ENCODE results near the gene CENPX. TPM values are rescaled to one million over a fixed set of nuclear protein-coding genes. Genes with fewer than 3 reads are reported as not detected.

Gene CENPX
- total RNA-seq, 1 experiment from 2014 or later = 116 TPM

DNA sequence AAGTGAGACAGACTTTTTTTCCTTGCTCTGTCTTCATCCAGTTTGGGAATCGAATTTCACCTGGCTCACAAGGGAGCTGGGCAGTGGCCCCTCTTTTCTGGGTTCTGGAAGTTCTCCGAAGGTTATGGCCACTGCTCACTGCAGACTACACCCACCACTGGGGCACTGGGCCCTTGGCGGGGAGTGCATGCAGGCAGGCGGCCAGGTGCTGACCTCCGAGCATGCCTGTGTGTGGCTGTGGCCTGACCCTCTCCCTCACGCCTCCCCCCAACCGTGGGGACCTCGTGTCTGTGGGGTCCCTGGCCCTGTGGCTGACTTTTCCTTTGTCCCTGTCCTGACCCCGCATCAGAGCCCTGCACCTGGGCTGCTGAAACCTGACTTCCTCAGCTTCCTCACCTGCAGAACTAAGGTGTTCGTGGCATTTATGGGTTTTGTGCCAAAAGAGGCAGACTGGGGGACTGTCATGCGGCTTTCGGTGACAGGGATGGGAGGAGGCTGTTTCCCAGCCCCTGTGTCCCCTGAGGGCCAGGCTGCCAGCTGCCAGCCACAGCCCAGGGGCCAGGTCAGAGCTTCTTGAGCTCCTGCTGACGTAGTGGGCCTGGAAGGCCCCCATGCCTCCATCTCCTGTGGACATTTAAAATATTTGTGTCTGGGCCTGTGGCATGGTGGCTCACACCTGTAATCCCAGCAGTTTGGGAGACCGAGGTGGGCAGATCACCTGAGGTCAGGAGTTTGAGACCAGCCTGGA, 23.8 kb downstream of the CENPX start:
- DNase-seq (ENCODE audit: low read depth) = no peak

GRCh38 chr17:81998212-81998611, 24.5 kb downstream of the CENPX start:
- no peak for DNase-seq (ENCODE audit: low read depth)

DNA sequence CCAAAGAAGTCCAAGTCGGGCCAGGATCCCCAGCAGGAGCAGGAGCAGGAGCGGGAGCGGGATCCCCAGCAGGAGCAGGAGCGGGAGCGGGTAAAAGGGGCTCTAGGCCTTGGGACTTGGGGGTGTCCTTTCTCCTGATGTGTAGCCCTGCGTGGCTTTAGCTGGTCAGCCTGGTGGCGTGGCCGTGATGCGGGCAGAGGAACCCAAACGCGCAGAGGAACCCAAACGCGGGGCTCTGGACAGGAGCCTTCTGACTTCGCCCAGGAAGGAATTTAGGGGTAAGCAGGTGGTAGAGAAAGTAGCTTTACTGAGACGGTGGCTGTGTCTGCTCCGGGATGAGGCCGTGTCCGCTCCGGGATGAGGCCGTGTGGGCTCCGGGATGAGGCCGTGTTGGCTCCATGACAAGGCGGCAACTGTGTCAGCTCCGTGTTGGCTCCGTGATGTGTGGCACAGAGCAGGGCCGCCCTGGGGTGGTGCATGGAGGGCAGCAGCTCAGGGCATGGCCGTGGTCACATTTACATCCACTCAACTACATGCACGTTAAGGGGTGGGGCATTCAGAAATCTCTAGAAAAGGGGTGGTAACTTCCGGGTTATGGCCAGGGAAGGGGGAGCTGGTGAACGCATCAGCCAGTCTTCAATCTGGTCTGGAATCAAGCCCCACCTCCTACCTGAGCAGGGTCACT, 25.8 kb downstream of the CENPX start:
- no peak for DNase-seq (ENCODE audit: low read depth)

- DNase-seq (ENCODE audit: low read depth) = no peak
Measured at GRCh38 chr17:81996232-81996756, 26.4 kb downstream of the CENPX start.

GRCh38 chr17:81995463-81996231, 27.0 kb downstream of the CENPX start:
- DNase-seq (ENCODE audit: low read depth) = no peak

DNA sequence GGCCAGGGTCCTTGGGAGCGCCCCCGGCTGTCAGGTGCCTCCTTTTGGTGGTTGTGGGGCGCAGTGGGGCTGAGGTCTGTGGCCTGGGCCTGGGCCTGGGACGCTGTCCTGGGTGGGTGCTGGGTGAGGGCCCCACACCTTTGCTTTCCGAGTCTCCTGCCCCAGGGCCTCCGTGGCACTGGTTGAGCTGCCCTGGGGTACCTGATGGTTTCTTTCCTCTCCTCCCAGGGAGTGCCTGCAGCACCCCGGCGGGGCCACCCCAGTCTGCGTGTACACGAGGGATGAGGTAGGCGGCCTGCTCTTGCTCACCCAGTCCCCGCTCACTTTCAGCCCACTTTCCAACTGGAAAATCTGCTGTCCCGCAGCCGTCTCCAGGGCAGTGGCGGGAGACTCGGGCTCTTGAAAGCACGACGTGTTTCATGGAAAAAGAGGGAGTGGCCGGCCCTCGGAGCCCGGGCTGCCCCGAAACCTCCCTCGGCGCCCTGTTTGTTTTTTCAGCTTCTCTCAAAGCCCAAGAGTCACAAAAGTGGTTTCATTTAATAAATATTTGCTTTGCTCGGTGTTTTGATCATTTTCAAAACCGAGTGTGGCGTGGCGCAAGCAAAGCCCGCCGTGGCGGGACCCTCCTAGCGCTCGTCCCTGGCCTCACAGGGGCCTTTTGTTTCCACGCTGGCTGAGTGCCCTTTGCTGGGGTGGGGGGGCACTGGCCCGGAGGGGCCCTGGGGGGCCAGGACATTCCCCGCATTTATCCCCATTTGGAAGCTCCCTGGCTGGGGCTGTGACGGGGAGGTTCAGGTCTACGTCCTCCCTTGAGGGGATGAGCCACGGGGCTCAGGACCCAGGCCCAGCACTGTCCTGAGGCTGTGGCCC, 27.9 kb downstream of the CENPX start:
- DNase-seq (ENCODE audit: low read depth) = no peak

DNA sequence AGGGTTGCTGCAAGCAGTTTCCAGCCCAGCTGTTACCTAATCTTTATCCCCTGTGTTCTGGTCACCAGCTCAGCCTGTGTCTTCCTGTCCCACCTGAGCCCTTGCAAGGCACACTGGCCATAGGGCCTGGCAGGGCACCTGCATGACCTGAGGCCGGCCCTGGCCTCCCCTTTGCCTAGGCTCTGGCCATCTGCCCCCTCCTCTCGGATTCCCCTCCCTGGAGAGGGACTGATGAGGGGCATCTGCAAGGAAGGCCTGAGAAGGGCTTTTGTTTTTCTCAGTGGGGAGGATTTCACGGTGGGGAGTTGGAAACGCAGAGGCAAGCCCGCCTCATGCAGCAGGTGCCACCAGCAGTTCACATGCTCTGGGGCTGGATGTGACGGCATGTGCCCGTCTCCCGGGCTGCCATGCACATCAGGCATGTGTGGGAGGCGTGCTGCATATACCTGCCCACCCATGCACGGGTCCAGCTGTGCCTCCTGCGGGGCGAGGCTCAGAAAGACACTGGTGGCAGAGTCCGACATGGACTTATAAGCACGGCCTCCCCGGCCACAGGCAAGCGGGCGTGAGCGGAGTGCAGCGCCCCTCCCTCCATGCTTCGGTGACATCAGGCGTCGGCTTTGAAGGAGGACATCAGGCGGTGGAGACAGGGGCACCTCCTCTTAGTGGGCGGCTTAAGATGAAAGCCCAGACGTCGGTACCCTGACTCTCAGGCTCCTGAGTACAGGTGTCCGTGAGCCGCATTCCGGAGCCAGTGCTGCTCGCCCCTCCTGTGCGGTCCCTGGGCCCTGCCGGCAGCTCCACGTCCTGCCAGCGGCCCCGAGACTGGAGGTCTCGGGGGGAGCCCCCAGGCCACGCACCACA, 28.7 kb downstream of the CENPX start:
- DNase-seq (ENCODE audit: low read depth) = no peak

DNA sequence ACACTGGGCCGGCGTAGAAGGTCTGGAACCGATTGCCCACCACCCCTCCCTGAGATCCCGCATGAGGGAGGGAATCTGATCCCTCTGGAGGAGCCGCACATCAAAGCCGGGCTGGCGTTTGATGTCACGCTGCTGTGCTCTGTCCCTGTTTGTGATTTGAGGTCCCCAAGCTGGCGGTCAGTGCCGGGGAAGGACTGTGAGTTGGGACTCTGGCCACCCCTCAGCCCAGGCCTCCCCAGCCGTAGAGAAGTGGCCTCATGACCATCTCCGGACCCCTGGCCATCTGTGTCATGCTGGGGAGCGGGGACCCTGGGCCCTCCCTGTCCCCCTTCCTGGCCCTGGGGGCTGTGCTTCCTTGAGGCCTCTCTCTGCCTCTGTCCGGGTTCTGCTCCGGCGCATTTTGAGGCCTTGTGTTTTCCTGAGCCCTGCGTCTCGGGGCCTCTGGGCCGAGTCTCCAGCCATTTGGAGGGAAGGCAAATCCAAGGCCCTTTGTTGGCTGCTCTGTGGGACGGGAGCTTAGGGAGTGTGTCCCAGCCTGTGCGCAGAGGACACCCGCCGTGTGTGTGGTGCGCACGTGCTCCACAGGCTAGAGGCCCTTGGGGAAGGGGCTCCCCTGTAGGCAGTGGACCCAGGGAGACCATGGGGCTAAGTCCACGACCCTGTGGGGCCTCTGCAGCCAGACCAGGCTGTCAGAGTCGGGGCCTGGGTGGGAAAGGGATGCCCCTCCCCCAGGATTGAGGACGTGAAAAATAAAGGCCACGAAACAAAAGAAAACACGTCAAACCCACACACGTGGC, 30.2 kb downstream of the CENPX start:
- DNase-seq (ENCODE audit: low read depth) = no peak

- peak; percentile 75 for DNase-seq (ENCODE audit: low read depth)
Measured at GRCh38 chr17:81991684-81992305, 30.9 kb downstream of the CENPX start.

GRCh38 chr17:81990836-81991683, 31.6 kb downstream of the CENPX start:
- DNase-seq (ENCODE audit: low read depth) = no peak

- no peak for DNase-seq (ENCODE audit: low read depth)
Measured at GRCh38 chr17:81987161-81987770, 35.4 kb downstream of the CENPX start.

DNA sequence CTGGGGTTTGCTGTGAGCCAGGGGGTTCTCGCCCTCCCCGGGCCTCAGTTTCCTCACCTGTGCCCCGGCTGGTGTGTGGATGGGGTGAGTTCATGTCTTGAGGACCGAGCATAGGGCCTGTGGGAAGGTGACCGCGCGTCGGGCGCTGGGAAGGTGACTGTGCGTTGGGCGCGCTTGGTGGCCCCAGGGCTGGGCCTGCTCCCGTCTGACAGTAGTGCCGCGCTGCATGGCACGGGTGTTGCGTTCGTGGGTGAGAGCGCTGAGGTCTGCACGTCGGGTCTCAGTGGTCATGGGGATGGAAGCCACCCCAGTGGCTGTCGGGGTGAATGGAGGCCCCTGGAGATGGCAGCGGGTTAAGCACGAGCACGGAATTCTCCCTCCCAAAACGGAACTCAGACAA, 36.1 kb downstream of the CENPX start:
- no peak for DNase-seq (ENCODE audit: low read depth)

DNA sequence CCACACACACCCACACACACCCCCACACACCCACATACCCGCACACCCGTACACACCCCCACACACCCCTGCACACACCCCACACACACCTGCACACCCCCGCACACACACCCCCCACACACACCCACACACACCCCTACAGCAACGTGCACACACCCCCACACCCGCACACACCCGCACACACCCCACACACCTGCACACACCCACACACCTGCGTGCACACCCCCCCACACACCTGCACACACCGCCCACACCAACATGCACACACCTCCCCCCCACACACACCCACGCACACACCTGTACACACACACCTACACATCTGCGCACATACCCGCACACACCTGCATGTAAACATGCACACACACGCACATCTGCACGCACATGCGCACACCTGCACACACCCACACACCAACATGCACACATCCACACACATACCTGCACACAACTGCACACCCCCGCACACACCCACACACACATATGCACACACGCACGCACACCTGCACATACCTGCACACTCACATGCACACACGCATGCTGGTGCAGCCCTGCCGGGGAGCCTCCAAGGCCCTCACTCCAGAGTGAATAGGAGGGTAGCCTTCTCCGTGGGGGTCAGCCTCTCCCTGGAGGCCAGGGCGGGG, 37.8 kb downstream of the CENPX start:
- DNase-seq (ENCODE audit: low read depth) = no peak

DNA sequence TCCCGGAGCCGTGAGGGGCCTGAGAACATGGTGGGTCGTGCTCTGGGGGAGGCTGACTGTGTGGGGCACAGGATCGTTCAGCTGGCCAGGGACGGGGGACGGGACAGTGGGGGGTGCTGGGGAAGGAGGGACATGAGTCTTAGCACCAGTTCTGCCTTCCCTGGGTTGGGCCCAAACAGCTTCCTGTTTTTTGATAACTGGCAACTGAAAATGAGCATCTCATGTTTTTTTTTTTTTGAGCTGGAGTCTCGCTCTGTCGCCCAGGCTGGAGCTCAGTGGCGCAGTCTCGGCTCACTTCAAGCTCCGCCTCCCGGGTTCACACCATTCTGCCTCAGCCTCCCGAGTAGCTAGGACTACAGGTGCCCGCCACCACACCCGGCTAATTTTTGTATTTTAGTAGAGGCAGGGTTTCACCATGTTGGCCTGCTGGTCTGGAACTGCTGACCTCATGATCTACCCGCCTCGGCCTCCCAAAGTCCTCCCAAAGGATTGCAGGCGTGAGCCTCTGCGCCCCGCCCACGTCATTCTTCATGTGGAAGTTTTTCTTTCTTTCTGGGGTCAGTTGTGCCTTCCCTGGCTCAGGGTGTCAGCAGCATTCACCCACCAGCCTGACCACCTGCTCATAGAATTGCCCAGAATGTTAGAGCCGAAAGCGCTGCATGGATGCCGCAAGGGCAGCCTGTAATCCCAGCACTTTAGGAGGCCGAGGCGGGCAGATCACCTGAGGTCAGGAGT, 38.9 kb downstream of the CENPX start:
- DNase-seq (ENCODE audit: low read depth) = no peak

DNA sequence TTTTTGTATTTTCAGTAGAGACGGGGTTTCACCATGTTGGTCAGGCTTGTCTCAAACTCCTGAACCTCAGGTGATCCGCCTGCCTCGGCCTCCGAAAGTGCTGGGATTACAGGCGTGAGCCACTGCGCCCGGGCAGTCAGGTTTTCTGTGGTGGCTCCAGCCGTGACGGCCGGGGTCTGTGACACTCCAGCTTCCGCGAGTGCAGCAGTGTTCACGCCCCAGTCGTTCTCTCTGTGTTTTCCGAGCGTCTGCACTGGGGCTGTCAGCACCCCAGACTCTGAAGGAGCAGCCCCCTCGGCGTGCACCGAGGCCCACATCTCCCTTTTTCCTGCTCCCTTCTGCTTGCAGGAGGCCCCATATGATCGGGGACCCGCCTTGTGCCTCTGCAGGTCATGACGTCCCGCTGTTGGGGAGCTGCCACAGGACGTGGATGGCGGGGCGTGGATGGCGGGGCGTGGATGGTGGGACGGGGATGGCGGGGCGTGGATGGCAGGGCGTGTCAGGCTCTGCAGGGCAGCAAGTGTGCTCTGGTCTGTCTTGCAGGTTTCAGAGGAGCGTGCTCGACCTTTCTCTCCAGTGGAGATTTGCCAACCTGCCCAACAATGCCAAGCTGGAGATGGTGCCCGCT, 39.6 kb downstream of the CENPX start:
- no peak for DNase-seq (ENCODE audit: low read depth)

GRCh38 chr17:81981511-81981910, 41.2 kb downstream of the CENPX start:
- DNase-seq (ENCODE audit: low read depth) = peak; percentile 62
